A673 (cell line): Measurements from ENCODE around the gene CLCN5. TPM values are rescaled to one million over a fixed set of nuclear protein-coding genes. Genes with fewer than 3 reads are reported as not detected.

Experiments used
- BruUV-seq: library from RNA; stranded (reverse); fragments of 400-500 nt; replicated peaks from 2 replicates; lab custom pipeline; 2021; lab: Mats Ljungman, UMichigan
- CTCF ChIA-PET: fragments of 300-600 bp; sonication (Branson Sonifier 250); formaldehyde crosslinking; loops from one replicate; lab custom pipeline; 2022; ENCODE audit warnings: antibody characterized with exemption; lab: Charles Lee
- POLR2A ChIA-PET: fragments of 300-600 bp; sonication (Branson Sonifier 250); formaldehyde crosslinking; loops from one replicate; lab custom pipeline; 2022; ENCODE audit warnings: antibody characterized with exemption; ENCODE audit not compliant: low non-redundant PET; lab: Charles Lee
- DNase-seq: peaks from one replicate; pipeline ENCODE4 v3.0.0-alpha.2; 2015; ENCODE audit warnings: low spot score
- H3K27ac ChIP-seq: fragments of 200-600 bp; sonication (generic); 2 replicates; pipeline ENCODE4 v1.5.1; 2016; ENCODE audit warnings: mixed run types, low read depth, mild to moderate bottlenecking, mixed read lengths, antibody characterized with exemption, low read length; ENCODE audit not compliant: poor library complexity, severe bottlenecking
- H3K27me3 ChIP-seq: fragments of 200-600 bp; sonication (generic); replicated peaks from 2 replicates; pipeline ENCODE4 v1.6.1; 2017; ENCODE audit warnings: mixed run types, low read depth, mild to moderate bottlenecking, mixed read lengths, antibody characterized with exemption, low read length; ENCODE audit not compliant: insufficient read depth, poor library complexity
- H3K36me3 ChIP-seq: fragments of 200-600 bp; sonication (generic); 2 replicates; pipeline ENCODE4 v1.6.1; 2016; ENCODE audit warnings: mixed run types, mild to moderate bottlenecking, mixed read lengths, antibody characterized with exemption, low read length; ENCODE audit not compliant: insufficient read depth, poor library complexity, severe bottlenecking
- H3K4me1 ChIP-seq: fragments of 200-600 bp; sonication (generic); 2 replicates; pipeline ENCODE4 v1.6.1; 2017; ENCODE audit warnings: mixed run types, mild to moderate bottlenecking, mixed read lengths, antibody characterized with exemption, low read length; ENCODE audit not compliant: insufficient read depth, poor library complexity, severe bottlenecking
- H3K4me3 ChIP-seq: fragments of 200-600 bp; sonication (generic); 2 replicates; pipeline ENCODE4 v1.5.1; 2016; ENCODE audit warnings: low read depth, mixed run types, mild to moderate bottlenecking, mixed read lengths, low read length; ENCODE audit not compliant: poor library complexity, severe bottlenecking
- H3K9me3 ChIP-seq: fragments of 200-600 bp; sonication (generic); 2 replicates; pipeline ENCODE4 v1.6.1; 2016; ENCODE audit warnings: mixed run types, low read depth, mild to moderate bottlenecking, mixed read lengths, antibody characterized with exemption, low read length; ENCODE audit not compliant: poor library complexity, severe bottlenecking
- EZH2 ChIP-seq: fragments of 200-600 bp; sonication (generic); IDR thresholded peaks from 2 replicates; pipeline ENCODE4 v1.6.1; 2017; ENCODE audit warnings: borderline replicate concordance, low read depth, mild to moderate bottlenecking, mixed read lengths, antibody characterized with exemption, low read length; ENCODE audit not compliant: poor library complexity, severe bottlenecking
- intact Hi-C: fragments of 100-400 bp; cut with micrococcal nuclease; formaldehyde crosslinking; loops from one replicate; pipeline ENCODE4 v1.10.0; 2022; ENCODE audit not compliant: unreplicated experiment
- total RNA-seq: library from RNA; stranded (reverse); gene quantifications from 2 replicates; pipeline ENCODE4 v1.2.3, GENCODE V29; 2021
- TF ChIP-seq, protein P1 (sequence below): fragments of 300-800, 200-600 bp; sonication (generic); conservative IDR thresholded peaks from 2 replicates; pipeline ENCODE4 v1.5.1; 2017; ENCODE audit warnings: low read depth, mild to moderate bottlenecking, antibody characterized with exemption, low read length, moderate library complexity, mixed read lengths

The CLCN5 gene
- total RNA-seq, 1 experiment from 2014 or later = 25.3 TPM

GRCh38 chrX:49947781-49948180, 25.4 kb downstream of the CLCN5 start:
- Histone ChIP-seq H3K36me3 (no peaks in the 10 kb centered on the region), H3K27ac (no peak overlapping the region), H3K27me3 (no peaks in the 10 kb centered on the region), H3K4me1 (no peaks in the 10 kb centered on the region), H3K9me3 (no peaks in the 10 kb centered on the region), H3K4me3 (no peak overlapping the region)
- DNase-seq = no peak
- TF ChIP-seq, protein P1, sequence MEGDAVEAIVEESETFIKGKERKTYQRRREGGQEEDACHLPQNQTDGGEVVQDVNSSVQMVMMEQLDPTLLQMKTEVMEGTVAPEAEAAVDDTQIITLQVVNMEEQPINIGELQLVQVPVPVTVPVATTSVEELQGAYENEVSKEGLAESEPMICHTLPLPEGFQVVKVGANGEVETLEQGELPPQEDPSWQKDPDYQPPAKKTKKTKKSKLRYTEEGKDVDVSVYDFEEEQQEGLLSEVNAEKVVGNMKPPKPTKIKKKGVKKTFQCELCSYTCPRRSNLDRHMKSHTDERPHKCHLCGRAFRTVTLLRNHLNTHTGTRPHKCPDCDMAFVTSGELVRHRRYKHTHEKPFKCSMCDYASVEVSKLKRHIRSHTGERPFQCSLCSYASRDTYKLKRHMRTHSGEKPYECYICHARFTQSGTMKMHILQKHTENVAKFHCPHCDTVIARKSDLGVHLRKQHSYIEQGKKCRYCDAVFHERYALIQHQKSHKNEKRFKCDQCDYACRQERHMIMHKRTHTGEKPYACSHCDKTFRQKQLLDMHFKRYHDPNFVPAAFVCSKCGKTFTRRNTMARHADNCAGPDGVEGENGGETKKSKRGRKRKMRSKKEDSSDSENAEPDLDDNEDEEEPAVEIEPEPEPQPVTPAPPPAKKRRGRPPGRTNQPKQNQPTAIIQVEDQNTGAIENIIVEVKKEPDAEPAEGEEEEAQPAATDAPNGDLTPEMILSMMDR = no peak
- TF ChIP-seq EZH2 = no peak
- intact Hi-C loops = no loop called here
- no TSS peak for BruUV-seq
- POLR2A ChIA-PET = no interaction called here
- CTCF ChIA-PET = no interaction called here

- CTCF ChIA-PET = no interaction called here
- no peak overlapping the region for H3K27ac ChIP-seq
- intact Hi-C loops = no loop called here
- H3K27me3 ChIP-seq = no peaks in the 10 kb centered on the region
- POLR2A ChIA-PET = no interaction called here
- no TSS peak for BruUV-seq
- no peaks in the 10 kb centered on the region for H3K9me3 ChIP-seq
- DNase-seq = no peak
- no peaks in the 10 kb centered on the region for H3K4me1 ChIP-seq
- H3K36me3 ChIP-seq = no peaks in the 10 kb centered on the region
- TF ChIP-seq, protein P1 = no peak
- no peak for TF ChIP-seq EZH2
- no peak overlapping the region for H3K4me3 ChIP-seq
Observed at GRCh38 chrX:49949961-49950360, 27.6 kb downstream of the CLCN5 start.

DNA sequence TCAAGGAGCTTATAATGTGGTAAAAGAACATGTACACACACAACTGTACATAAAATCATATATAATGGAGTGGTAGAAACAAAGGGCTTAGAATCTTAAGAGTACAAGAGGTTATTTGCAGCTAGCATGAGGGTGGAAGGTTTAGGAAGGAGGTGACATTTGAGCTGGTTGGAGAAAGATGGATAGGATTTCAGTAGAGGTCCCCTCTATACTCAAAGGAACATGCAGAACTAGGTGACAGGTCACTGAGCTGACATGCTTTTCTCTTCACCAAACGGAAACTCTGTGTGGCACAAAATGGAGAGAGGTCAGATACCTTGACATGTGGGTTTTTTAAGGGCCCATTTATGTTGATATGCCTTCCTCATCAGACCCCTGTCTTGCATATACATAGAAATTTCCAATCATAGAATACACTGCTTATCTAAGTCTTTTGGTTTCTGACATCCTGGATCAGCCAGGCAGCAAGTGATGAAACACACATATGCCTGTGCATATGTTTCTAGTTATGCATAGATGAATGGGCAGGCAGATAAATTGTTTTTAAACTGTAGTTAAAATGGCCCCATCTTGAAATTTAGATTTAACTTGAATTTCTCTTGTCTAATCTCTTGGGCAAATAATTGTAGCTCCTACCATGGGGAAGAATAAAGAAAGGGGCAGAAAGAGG, 29.3 kb downstream of the CLCN5 start:
- H3K4me1 ChIP-seq = no peaks in the 10 kb centered on the region
- intact Hi-C loops = no loop called here
- no peaks in the 10 kb centered on the region for H3K27me3 ChIP-seq
- TF ChIP-seq, protein P1 = no peak
- TF ChIP-seq EZH2 = no peak
- H3K4me3 ChIP-seq = no peak overlapping the region
- ChIA-PET POLR2A (no interaction called here), CTCF (no interaction called here)
- no peak for DNase-seq
- BruUV-seq = no TSS peak
- no peaks in the 10 kb centered on the region for H3K9me3 ChIP-seq
- no peaks in the 10 kb centered on the region for H3K36me3 ChIP-seq
- no peak overlapping the region for H3K27ac ChIP-seq
